ENCODE measurements around the gene ENO4. TPM values are rescaled to one million over a fixed set of nuclear protein-coding genes. Genes with fewer than 3 reads are reported as not detected.

ENO4 gene
- total and polyA plus RNA-seq, 4 donors, result 0.41 to 0.51 TPM; not detected in 2

GRCh38 chr10:116909307-116909706 lies 60.0 kb downstream of the ENO4 start:
- intact Hi-C loops (cut with DNase I), result no loop called here

GRCh38 chr10:116910910-116911309 lies 61.6 kb downstream of the ENO4 start:
- intact Hi-C loops (cut with DNase I), result no loop called here
- Histone ChIP-seq H3K27ac (ENCODE audit: low read depth in 1 of 2, low read length in 2 of 2) (no peak overlapping the region), H3K27me3 (ENCODE audit: control insufficient read depth in 1 of 2, insufficient read depth in 2 of 2, low read length in 1 of 2) (no peaks in the 10 kb centered on the region), H3K4me1 (ENCODE audit: control insufficient read depth in 1 of 2, insufficient read depth in 2 of 2, low read length in 2 of 2) (no peaks in the 10 kb centered on the region), H3K36me3 (ENCODE audit: control insufficient read depth in 1 of 2, insufficient read depth in 2 of 2, low read length in 1 of 2) (peaks cover 0 to 6% of the 10 kb centered on the region in 2 donors), H3K9me3 (ENCODE audit: control insufficient read depth, low read length) (no peaks in the 10 kb centered on the region), H3K4me3 (ENCODE audit: low read length in 2 of 2) (no peak overlapping the region)
- DNase-seq (no peak), ATAC-seq (ENCODE audit: low FRiP score) (no peak)
- WGBS, 2 donors, result 97% methylated on average over 3 of the region's 3 CpGs

More at GRCh38 chr10:116909307-116909706, 60.0 kb downstream of the ENO4 start:
- ATAC-seq (ENCODE audit: low FRiP score) (no peak), DNase-seq (no peak)
- H3K4me1 ChIP-seq (ENCODE audit: control insufficient read depth in 1 of 2, insufficient read depth in 2 of 2, low read length in 2 of 2), result no peaks in the 10 kb centered on the region
- no peak overlapping the region for H3K4me3 ChIP-seq (ENCODE audit: low read length in 2 of 2)
- peaks cover 0 to 6% of the 10 kb centered on the region in 2 donors for H3K36me3 ChIP-seq (ENCODE audit: control insufficient read depth in 1 of 2, insufficient read depth in 2 of 2, low read length in 1 of 2)
- no peak overlapping the region for H3K27ac ChIP-seq (ENCODE audit: low read depth in 1 of 2, low read length in 2 of 2)
- H3K27me3 ChIP-seq (ENCODE audit: control insufficient read depth in 1 of 2, insufficient read depth in 2 of 2, low read length in 1 of 2), result no peaks in the 10 kb centered on the region
- no peaks in the 10 kb centered on the region for H3K9me3 ChIP-seq (ENCODE audit: control insufficient read depth, low read length)
- WGBS, 2 donors, result 70 to 80% methylated on average over 1 of the region's 1 CpG

- no peak overlapping the region for H3K4me3 ChIP-seq (ENCODE audit: low read length in 2 of 2)
- no peaks in the 10 kb centered on the region for H3K9me3 ChIP-seq (ENCODE audit: control insufficient read depth, low read length)
- no peak overlapping the region for H3K27ac ChIP-seq (ENCODE audit: low read depth in 1 of 2, low read length in 2 of 2)
- DNase-seq, result no peak
- 57 to 63% methylated on average over 1 of the region's 1 CpG for WGBS, 2 donors
- no peaks in the 10 kb centered on the region for H3K27me3 ChIP-seq (ENCODE audit: control insufficient read depth in 1 of 2, insufficient read depth in 2 of 2, low read length in 1 of 2)
- H3K36me3 ChIP-seq (ENCODE audit: control insufficient read depth in 1 of 2, insufficient read depth in 2 of 2, low read length in 1 of 2), result no peaks in the 10 kb centered on the region
- intact Hi-C loops (cut with DNase I), result no loop called here
- ATAC-seq (ENCODE audit: low FRiP score), result no peak
- no peaks in the 10 kb centered on the region for H3K4me1 ChIP-seq (ENCODE audit: control insufficient read depth in 1 of 2, insufficient read depth in 2 of 2, low read length in 2 of 2)
These were observed 62.9 kb downstream of the ENO4 start for GRCh38 chr10:116912162-116912561.

GRCh38 chr10:116913695-116914094 lies 64.4 kb downstream of the ENO4 start:
- DNase-seq (no peak), ATAC-seq (ENCODE audit: low FRiP score) (no peak)
- Histone ChIP-seq H3K9me3 (ENCODE audit: control insufficient read depth, low read length) (no peaks in the 10 kb centered on the region), H3K27ac (ENCODE audit: low read depth in 1 of 2, low read length in 2 of 2) (no peak overlapping the region), H3K4me3 (ENCODE audit: low read length in 2 of 2) (no peak overlapping the region), H3K36me3 (ENCODE audit: control insufficient read depth in 1 of 2, insufficient read depth in 2 of 2, low read length in 1 of 2) (no peaks in the 10 kb centered on the region), H3K27me3 (ENCODE audit: control insufficient read depth in 1 of 2, insufficient read depth in 2 of 2, low read length in 1 of 2) (no peaks in the 10 kb centered on the region), H3K4me1 (ENCODE audit: control insufficient read depth in 1 of 2, insufficient read depth in 2 of 2, low read length in 2 of 2) (no peaks in the 10 kb centered on the region)
- WGBS, 2 donors, result 86 to 92% methylated on average over 1 of the region's 1 CpG
- intact Hi-C loops (cut with DNase I), result no loop called here

GRCh38 chr10:116915340-116915739 lies 66.0 kb downstream of the ENO4 start:
- no peak for ATAC-seq (ENCODE audit: low FRiP score)
- intact Hi-C loops (cut with DNase I), result no loop called here

GRCh38 chr10:116917481-116917880 lies 68.2 kb downstream of the ENO4 start:
- Histone ChIP-seq H3K27ac (ENCODE audit: low read depth in 1 of 2, low read length in 2 of 2) (no peak overlapping the region), H3K36me3 (ENCODE audit: control insufficient read depth in 1 of 2, insufficient read depth in 2 of 2, low read length in 1 of 2) (peaks cover 0 to 6% of the 10 kb centered on the region in 2 donors), H3K9me3 (ENCODE audit: control insufficient read depth, low read length) (no peaks in the 10 kb centered on the region), H3K27me3 (ENCODE audit: control insufficient read depth in 1 of 2, insufficient read depth in 2 of 2, low read length in 1 of 2) (no peaks in the 10 kb centered on the region), H3K4me3 (ENCODE audit: low read length in 2 of 2) (no peak overlapping the region), H3K4me1 (ENCODE audit: control insufficient read depth in 1 of 2, insufficient read depth in 2 of 2, low read length in 2 of 2) (no peaks in the 10 kb centered on the region)
- ATAC-seq (ENCODE audit: low FRiP score) (no peak), DNase-seq (no peak)
- WGBS, 2 donors, result 93 to 95% methylated on average over 3 of the region's 3 CpGs
- intact Hi-C loops (cut with DNase I), result no loop called here

More at GRCh38 chr10:116915340-116915739, 66.0 kb downstream of the ENO4 start:
- Histone ChIP-seq H3K4me3 (ENCODE audit: low read length in 2 of 2) (no peak overlapping the region), H3K36me3 (ENCODE audit: control insufficient read depth in 1 of 2, insufficient read depth in 2 of 2, low read length in 1 of 2) (peaks cover 0 to 3% of the 10 kb centered on the region in 2 donors), H3K27ac (ENCODE audit: low read depth in 1 of 2, low read length in 2 of 2) (no peak overlapping the region), H3K27me3 (ENCODE audit: control insufficient read depth in 1 of 2, insufficient read depth in 2 of 2, low read length in 1 of 2) (no peaks in the 10 kb centered on the region), H3K4me1 (ENCODE audit: control insufficient read depth in 1 of 2, insufficient read depth in 2 of 2, low read length in 2 of 2) (no peaks in the 10 kb centered on the region), H3K9me3 (ENCODE audit: control insufficient read depth, low read length) (no peaks in the 10 kb centered on the region)
- 23 to 57% methylated on average over 2 of the region's 2 CpGs for WGBS, 2 donors
- DNase-seq, result no peak

GRCh38 chr10:116918583-116918982 lies 69.3 kb downstream of the ENO4 start:
- Histone ChIP-seq H3K27me3 (ENCODE audit: control insufficient read depth in 1 of 2, insufficient read depth in 2 of 2, low read length in 1 of 2) (no peaks in the 10 kb centered on the region), H3K9me3 (ENCODE audit: control insufficient read depth, low read length) (no peaks in the 10 kb centered on the region), H3K4me3 (ENCODE audit: low read length in 2 of 2) (no peak overlapping the region), H3K27ac (ENCODE audit: low read depth in 1 of 2, low read length in 2 of 2) (no peak overlapping the region), H3K36me3 (ENCODE audit: control insufficient read depth in 1 of 2, insufficient read depth in 2 of 2, low read length in 1 of 2) (peaks cover 0 to 6% of the 10 kb centered on the region in 2 donors), H3K4me1 (ENCODE audit: control insufficient read depth in 1 of 2, insufficient read depth in 2 of 2, low read length in 2 of 2) (no peaks in the 10 kb centered on the region)
- 97 to 100% methylated on average over 2 of the region's 2 CpGs for WGBS, 2 donors
- ATAC-seq (ENCODE audit: low FRiP score), result no peak
- no peak for DNase-seq
- intact Hi-C loops (cut with DNase I), result no loop called here

- Histone ChIP-seq H3K4me1 (ENCODE audit: control insufficient read depth in 1 of 2, insufficient read depth in 2 of 2, low read length in 2 of 2) (no peaks in the 10 kb centered on the region), H3K4me3 (ENCODE audit: low read length in 2 of 2) (no peak overlapping the region), H3K9me3 (ENCODE audit: control insufficient read depth, low read length) (no peaks in the 10 kb centered on the region), H3K27ac (ENCODE audit: low read depth in 1 of 2, low read length in 2 of 2) (no peak overlapping the region), H3K36me3 (ENCODE audit: control insufficient read depth in 1 of 2, insufficient read depth in 2 of 2, low read length in 1 of 2) (peaks cover 0 to 6% of the 10 kb centered on the region in 2 donors), H3K27me3 (ENCODE audit: control insufficient read depth in 1 of 2, insufficient read depth in 2 of 2, low read length in 1 of 2) (no peaks in the 10 kb centered on the region)
- DNase-seq (no peak), ATAC-seq (ENCODE audit: low FRiP score) (no peak)
- intact Hi-C loops (cut with DNase I), result no loop called here
- 77 to 83% methylated on average over 2 of the region's 2 CpGs for WGBS, 2 donors
These were observed 69.9 kb downstream of the ENO4 start for GRCh38 chr10:116919164-116919563.

GRCh38 chr10:116919706-116920105 lies 70.4 kb downstream of the ENO4 start:
- Histone ChIP-seq H3K4me3 (ENCODE audit: low read length in 2 of 2) (no peak overlapping the region), H3K27ac (ENCODE audit: low read depth in 1 of 2, low read length in 2 of 2) (no peak overlapping the region), H3K27me3 (ENCODE audit: control insufficient read depth in 1 of 2, insufficient read depth in 2 of 2, low read length in 1 of 2) (no peaks in the 10 kb centered on the region), H3K36me3 (ENCODE audit: control insufficient read depth in 1 of 2, insufficient read depth in 2 of 2, low read length in 1 of 2) (peaks cover 0 to 6% of the 10 kb centered on the region in 2 donors), H3K4me1 (ENCODE audit: control insufficient read depth in 1 of 2, insufficient read depth in 2 of 2, low read length in 2 of 2) (no peaks in the 10 kb centered on the region), H3K9me3 (ENCODE audit: control insufficient read depth, low read length) (no peaks in the 10 kb centered on the region)
- ATAC-seq (ENCODE audit: low FRiP score) (no peak), DNase-seq (no peak)
- WGBS, 2 donors, result 48 to 49% methylated on average over 2 of the region's 2 CpGs
- intact Hi-C loops (cut with DNase I), result no loop called here

Data from aorta (tissue), 5 donors.